Endothelial cell of umbilical vein (primary cell): Measurements from ENCODE around the gene PTPN23. TPM values are rescaled to one million over a fixed set of nuclear protein-coding genes. Genes with fewer than 3 reads are reported as not detected.

Experiments used
- BruUV-seq: library from RNA; stranded (reverse); fragments of 400-500 nt; replicated peaks from 2 replicates; lab custom pipeline; 2021; lab: Mats Ljungman, UMichigan
- CTCF ChIA-PET: fragments of 300-600, 350-600 bp; sonication (Branson Sonifier 250); formaldehyde crosslinking; loops from one replicate; lab custom pipeline; 2021; ENCODE audit warnings: antibody characterized with exemption, inconsistent platforms; lab: Charles Lee
- POLR2A ChIA-PET: fragments of 300-600, 350-600 bp; sonication (Branson Sonifier 250); formaldehyde crosslinking; loops from one replicate; lab custom pipeline; 2021; ENCODE audit warnings: antibody characterized with exemption, inconsistent platforms; lab: Charles Lee
- DNase-seq: peaks from one replicate; pipeline ENCODE4 v3.0.0-alpha.2; 2011; ENCODE audit warnings: low read depth, low spot score
- FAIRE-seq: peaks from 2 replicates; lab custom pipeline; 2011; peaks lifted over from hg19 to GRCh38; lab: Jason Lieb, UNC
- H2AFZ ChIP-seq: 2 replicates; pipeline ENCODE4 v1.6.0; 2012; ENCODE audit warnings: low read depth, low read length, control low read depth, inconsistent platforms
- H3K27ac ChIP-seq: 2 replicates; pipeline ENCODE4 v1.5.1; 2011; ENCODE audit warnings: low read depth, mild to moderate bottlenecking, control low read depth, low read length, moderate library complexity; ENCODE audit not compliant: insufficient read depth
- H3K27me3 ChIP-seq, 2 experiments: 2 replicates each; pipeline versions ENCODE4 v1.6.0 to v1.6.1; 2011; ENCODE audit warnings: low read length in 2 of 2, mixed read lengths in 1 of 2; ENCODE audit not compliant: control insufficient read depth in 2 of 2, insufficient read depth in 2 of 2
- H3K36me3 ChIP-seq, 2 experiments: 2 replicates in 1 of 2; 3 replicates in 1 of 2; pipeline ENCODE4 v1.5.1; 2011; ENCODE audit warnings: low read length in 2 of 2, mild to moderate bottlenecking in 1 of 2, moderate library complexity in 1 of 2; ENCODE audit not compliant: control insufficient read depth in 2 of 2, insufficient read depth in 2 of 2; ENCODE audit errors: extremely low read depth in 1 of 2
- H3K4me1 ChIP-seq: 3 replicates; pipeline ENCODE4 v1.5.1; 2011; ENCODE audit warnings: mild to moderate bottlenecking, low read length; ENCODE audit not compliant: control insufficient read depth, insufficient read depth; ENCODE audit errors: extremely low read depth
- H3K4me2 ChIP-seq: 2 replicates; pipeline ENCODE4 v1.6.1; 2011; ENCODE audit warnings: low read length, control low read depth, mixed read lengths; ENCODE audit not compliant: insufficient read depth
- H3K4me3 ChIP-seq, 3 experiments: fragments of 200-600 bp in 1 of 3; sonication (generic), shearing (Covaris generic) in 1 of 3; replicated peaks in 1 of 3; 2 replicates each; pipeline ENCODE4 v1.5.1; 2011 to 2016; ENCODE audit warnings: control low read depth in 3 of 3, low read length in 3 of 3, mild to moderate bottlenecking in 2 of 3, inconsistent platforms in 1 of 3, low read depth in 1 of 3, moderate library complexity in 1 of 3; ENCODE audit not compliant: insufficient read depth in 1 of 3
- H3K79me2 ChIP-seq: 2 replicates; pipeline ENCODE4 v1.6.0; 2012; ENCODE audit warnings: low read length, inconsistent platforms; ENCODE audit not compliant: control insufficient read depth, insufficient read depth
- H3K9ac ChIP-seq: replicated peaks from 2 replicates; pipeline ENCODE3; 2011; ENCODE audit warnings: low read length, control low read depth; ENCODE audit not compliant: insufficient read depth; ENCODE audit errors: extremely low read depth
- H3K9me1 ChIP-seq: replicated peaks from 3 replicates; pipeline ENCODE4 v1.6.0; 2011; ENCODE audit warnings: mild to moderate bottlenecking, low read length; ENCODE audit not compliant: control insufficient read depth, insufficient read depth; ENCODE audit errors: extremely low read depth
- H3K9me3 ChIP-seq: replicated peaks from 2 replicates; pipeline ENCODE4 v1.5.1; 2012; ENCODE audit warnings: low read length, inconsistent platforms; ENCODE audit not compliant: control insufficient read depth, insufficient read depth
- H4K20me1 ChIP-seq: replicated peaks from 2 replicates; pipeline ENCODE3; 2011; ENCODE audit warnings: mild to moderate bottlenecking, low read length; ENCODE audit not compliant: control insufficient read depth, insufficient read depth; ENCODE audit errors: extremely low read depth
- EZH2 ChIP-seq: IDR thresholded peaks from 2 replicates; pipeline ENCODE4 v1.6.1; 2012; ENCODE audit warnings: borderline replicate concordance, low read depth, mild to moderate bottlenecking, moderate library complexity, low read length, inconsistent platforms; ENCODE audit not compliant: severe bottlenecking
- FOS ChIP-seq: IDR thresholded peaks from 2 replicates; pipeline ENCODE4 v1.6.1; 2011; ENCODE audit warnings: mild to moderate bottlenecking, low read length, moderate library complexity, borderline replicate concordance; ENCODE audit not compliant: insufficient read depth
- GATA2 ChIP-seq: IDR thresholded peaks from 2 replicates; pipeline ENCODE4 v1.7.0; 2011; ENCODE audit warnings: low read depth, mild to moderate bottlenecking, moderate library complexity, mixed read lengths, low read length; ENCODE audit not compliant: insufficient read length, insufficient read depth
- JUN ChIP-seq: IDR thresholded peaks from 2 replicates; pipeline ENCODE4 v1.6.1; 2011; ENCODE audit warnings: borderline replicate concordance, low read depth; ENCODE audit not compliant: insufficient read length, insufficient read depth
- MYC ChIP-seq: IDR thresholded peaks from one replicate; pipeline ENCODE4 v1.6.1; 2011; ENCODE audit warnings: mild to moderate bottlenecking, low read depth, low read length
- POLR2A ChIP-seq: IDR thresholded peaks from 2 replicates; pipeline ENCODE4 v1.6.1; 2012; ENCODE audit warnings: low read depth, mild to moderate bottlenecking, control low read depth, low read length
- POLR2AphosphoS5 ChIP-seq: IDR thresholded peaks from 2 replicates; pipeline ENCODE4 v1.6.1; 2012; ENCODE audit warnings: low read depth, mild to moderate bottlenecking, control low read depth, low read length, moderate library complexity; ENCODE audit not compliant: insufficient read depth
- dilution Hi-C: fragments of 300-500 bp; cut with MboI; formaldehyde crosslinking; loops from one replicate; pipeline ENCODE4 v1.15.0; 2019; ENCODE audit warnings: low sequenced_read_pairs; ENCODE audit not compliant: extremely low pct_ligation_motif_present
- intact Hi-C: fragments of 100-400 bp; cut with micrococcal nuclease; formaldehyde crosslinking; loops from one replicate; pipeline ENCODE4 v1.10.0; 2022
- polyA plus RNA-seq, 4 experiments: library from polyadenylated mRNA; depleted of rRNA in 3 of 4; stranded (reverse) in 3 of 4; unstranded in 1 of 4; fragments of >200 nt; gene quantifications; 2 replicates each; pipeline versions ENCODE4 v1.2.1 to v1.2.3, GENCODE V29; 2011 to 2012; ENCODE audit warnings: missing spikeins in 1 of 4
- total RNA-seq: library from RNA; stranded (reverse); gene quantifications from 2 replicates; pipeline ENCODE4 v1.2.3, GENCODE V29; 2021
- TF ChIP-seq, protein P1 (sequence below): IDR thresholded peaks from 2 replicates; pipeline ENCODE4 v1.6.1; 2011; ENCODE audit not compliant: insufficient read depth, insufficient read length
- TF ChIP-seq, protein P2 (sequence below), 2 donors: IDR thresholded peaks; 1 replicate in 1 of 2; 2 replicates in 1 of 2; pipeline ENCODE4 v1.5.1; 2011; ENCODE audit warnings: low read length in 2 of 2, mild to moderate bottlenecking in 2 of 2, moderate library complexity in 2 of 2, control low read depth in 1 of 2, inconsistent platforms in 1 of 2, low read depth in 1 of 2; ENCODE audit not compliant: insufficient read depth in 1 of 2; ENCODE audit errors: extremely low read depth in 1 of 2

Gene PTPN23
- total and polyA plus RNA-seq, 2 donors (not counting 3 experiments of a cell fraction or from before 2014, with no cell fraction given) = 8.5 to 63.5 TPM

DNA sequence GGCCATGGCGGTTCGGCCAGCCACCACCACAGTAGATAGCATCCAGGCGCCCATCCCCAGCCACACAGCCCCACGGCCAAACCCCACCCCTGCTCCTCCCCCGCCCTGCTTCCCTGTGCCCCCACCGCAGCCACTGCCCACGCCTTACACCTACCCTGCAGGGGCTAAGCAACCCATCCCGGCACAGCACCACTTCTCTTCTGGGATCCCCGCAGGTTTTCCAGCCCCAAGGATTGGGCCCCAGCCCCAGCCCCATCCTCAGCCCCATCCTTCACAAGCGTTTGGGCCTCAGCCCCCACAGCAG, 29.5 kb downstream of the PTPN23 start:
- Histone ChIP-seq H3K36me3 (peaks cover 0 to 76% of the 10 kb centered on the region in 2 experiments), H3K27me3 (no peaks in the 10 kb centered on the region), H3K9me3 (no peaks in the 10 kb centered on the region), H2AFZ (no peak overlapping the region), H3K4me2 (no peak overlapping the region), H3K9ac (no peak overlapping the region), H3K27ac (no peak overlapping the region), H3K4me3 (no peak overlapping the region), H3K79me2 (no peaks in the 10 kb centered on the region), H4K20me1 (no peaks in the 10 kb centered on the region), H3K4me1 (no peaks in the 10 kb centered on the region), H3K9me1 (no peaks in the 10 kb centered on the region)
- ChIA-PET CTCF (interaction anchor here (1.6 to 2.7 kb wide), 2 partner anchors 11 kb away, joined by 7 to 15 read pairs; no protein-coding TSS in a partner anchor), POLR2A (no interaction called here)
- no TSS peak for BruUV-seq
- TF ChIP-seq JUN (no peak), MYC (no peak), POLR2AphosphoS5 (no peak), FOS (no peak), EZH2 (no peak), GATA2 (no peak), POLR2A (no peak)
- TF ChIP-seq, protein P1, sequence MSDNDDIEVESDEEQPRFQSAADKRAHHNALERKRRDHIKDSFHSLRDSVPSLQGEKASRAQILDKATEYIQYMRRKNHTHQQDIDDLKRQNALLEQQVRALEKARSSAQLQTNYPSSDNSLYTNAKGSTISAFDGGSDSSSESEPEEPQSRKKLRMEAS = no peak
- TF ChIP-seq, protein P2, sequence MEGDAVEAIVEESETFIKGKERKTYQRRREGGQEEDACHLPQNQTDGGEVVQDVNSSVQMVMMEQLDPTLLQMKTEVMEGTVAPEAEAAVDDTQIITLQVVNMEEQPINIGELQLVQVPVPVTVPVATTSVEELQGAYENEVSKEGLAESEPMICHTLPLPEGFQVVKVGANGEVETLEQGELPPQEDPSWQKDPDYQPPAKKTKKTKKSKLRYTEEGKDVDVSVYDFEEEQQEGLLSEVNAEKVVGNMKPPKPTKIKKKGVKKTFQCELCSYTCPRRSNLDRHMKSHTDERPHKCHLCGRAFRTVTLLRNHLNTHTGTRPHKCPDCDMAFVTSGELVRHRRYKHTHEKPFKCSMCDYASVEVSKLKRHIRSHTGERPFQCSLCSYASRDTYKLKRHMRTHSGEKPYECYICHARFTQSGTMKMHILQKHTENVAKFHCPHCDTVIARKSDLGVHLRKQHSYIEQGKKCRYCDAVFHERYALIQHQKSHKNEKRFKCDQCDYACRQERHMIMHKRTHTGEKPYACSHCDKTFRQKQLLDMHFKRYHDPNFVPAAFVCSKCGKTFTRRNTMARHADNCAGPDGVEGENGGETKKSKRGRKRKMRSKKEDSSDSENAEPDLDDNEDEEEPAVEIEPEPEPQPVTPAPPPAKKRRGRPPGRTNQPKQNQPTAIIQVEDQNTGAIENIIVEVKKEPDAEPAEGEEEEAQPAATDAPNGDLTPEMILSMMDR (IDR thresholded peaks at IDR 0.05; ENCODE audit: extremely low read depth in 1 of 2, insufficient read depth in 1 of 2, low read depth in 1 of 2, low read length in 2 of 2) = no peak
- FAIRE-seq (no peak), DNase-seq (no peak)
- dilution Hi-C loops = no loop called here
- intact Hi-C loops = no loop called here
